MV-4-11 (cell line): ENCODE measurements around the gene PCDH9.

ENCODE experiments used
- DNase-seq: peaks from one replicate; lab custom pipeline; 2025; lab: John Stamatoyannopoulos, UW

The PCDH9 gene

GRCh38 chr13:67086260-67086659 is 143.9 kb downstream of the PCDH9 start:
- no peak for DNase-seq

DNA sequence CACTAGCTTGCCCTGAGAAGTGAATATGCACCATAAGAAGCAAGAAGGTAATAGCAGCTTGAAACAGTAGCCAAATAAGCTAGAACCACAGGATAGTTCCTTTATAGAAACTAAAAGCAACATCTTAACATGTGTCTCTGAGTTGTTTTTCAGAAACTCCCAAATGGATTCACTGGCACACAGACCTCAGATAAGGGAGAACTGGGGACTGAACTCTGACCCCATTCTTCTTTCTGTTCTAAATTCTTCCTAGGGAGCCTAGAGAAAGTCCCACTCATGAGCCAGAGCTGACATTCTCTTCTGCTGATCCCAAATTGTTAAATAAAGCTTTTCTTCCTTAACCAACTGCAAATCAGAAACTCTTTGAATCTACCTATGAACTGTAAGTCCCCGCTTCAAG is 146.1 kb downstream of the PCDH9 start:
- DNase-seq: no peak

DNA sequence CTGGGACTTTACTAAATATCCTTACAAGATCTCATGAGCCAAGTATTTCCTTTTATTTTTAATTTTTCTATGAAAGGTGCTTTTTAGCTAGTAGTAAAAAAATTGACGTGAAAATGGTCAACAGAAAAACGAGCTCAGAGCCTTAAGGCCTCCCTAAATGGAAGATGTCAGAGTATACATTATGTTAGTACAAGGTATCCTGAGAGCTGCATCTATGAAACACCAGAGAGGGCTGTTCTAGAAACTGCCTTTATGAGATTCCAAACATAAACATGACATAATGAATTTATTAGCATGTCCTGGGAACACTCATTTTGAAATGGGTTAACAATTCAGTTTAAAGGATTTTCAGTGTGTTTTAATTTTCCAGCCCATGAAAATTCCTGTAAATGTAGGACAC is 146.6 kb downstream of the PCDH9 start:
- no peak for DNase-seq

DNA sequence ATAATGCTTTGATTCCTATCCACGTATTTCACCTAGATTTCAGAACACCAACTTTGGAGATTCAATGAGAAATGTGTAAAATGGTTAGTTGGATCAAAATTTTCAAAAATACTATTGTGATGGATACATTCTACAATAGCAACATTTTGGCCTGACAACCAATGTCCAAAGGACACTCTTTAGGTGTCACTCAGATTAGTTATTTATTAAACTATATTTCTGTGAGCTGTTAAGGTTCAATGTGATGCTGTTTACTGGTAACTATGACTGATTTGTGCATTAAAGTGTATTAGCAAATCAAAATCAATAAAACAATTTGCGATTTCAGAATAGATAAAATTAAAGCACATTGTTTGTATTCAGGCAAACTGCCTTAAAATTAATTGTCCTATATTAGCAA is 149.8 kb downstream of the PCDH9 start:
- DNase-seq: no peak

- no peak for DNase-seq
Measured at GRCh38 chr13:67078062-67078461, 152.1 kb downstream of the PCDH9 start.

DNA sequence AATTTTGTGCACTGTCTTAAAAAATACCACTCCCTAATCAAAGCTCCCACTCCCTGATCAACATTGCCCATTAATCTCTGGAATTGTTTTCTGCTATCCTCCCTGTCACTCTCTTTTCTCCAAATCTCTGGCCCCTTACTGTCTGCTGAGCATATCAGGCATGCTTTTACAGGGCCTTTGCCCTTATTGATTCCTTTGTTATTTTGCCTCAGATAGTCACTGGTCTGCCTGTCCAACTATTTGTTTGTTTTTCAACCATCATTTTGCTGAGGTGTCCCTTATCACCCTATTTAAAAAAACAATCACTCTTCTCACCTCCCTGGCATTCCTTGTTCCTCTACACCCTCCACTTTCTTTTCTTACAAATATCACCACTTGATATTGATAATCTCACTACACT is 153.0 kb downstream of the PCDH9 start:
- no peak for DNase-seq

GRCh38 chr13:67076378-67076777 is 153.8 kb downstream of the PCDH9 start:
- DNase-seq: no peak

GRCh38 chr13:67075239-67075638 is 154.9 kb downstream of the PCDH9 start:
- DNase-seq: no peak

DNA sequence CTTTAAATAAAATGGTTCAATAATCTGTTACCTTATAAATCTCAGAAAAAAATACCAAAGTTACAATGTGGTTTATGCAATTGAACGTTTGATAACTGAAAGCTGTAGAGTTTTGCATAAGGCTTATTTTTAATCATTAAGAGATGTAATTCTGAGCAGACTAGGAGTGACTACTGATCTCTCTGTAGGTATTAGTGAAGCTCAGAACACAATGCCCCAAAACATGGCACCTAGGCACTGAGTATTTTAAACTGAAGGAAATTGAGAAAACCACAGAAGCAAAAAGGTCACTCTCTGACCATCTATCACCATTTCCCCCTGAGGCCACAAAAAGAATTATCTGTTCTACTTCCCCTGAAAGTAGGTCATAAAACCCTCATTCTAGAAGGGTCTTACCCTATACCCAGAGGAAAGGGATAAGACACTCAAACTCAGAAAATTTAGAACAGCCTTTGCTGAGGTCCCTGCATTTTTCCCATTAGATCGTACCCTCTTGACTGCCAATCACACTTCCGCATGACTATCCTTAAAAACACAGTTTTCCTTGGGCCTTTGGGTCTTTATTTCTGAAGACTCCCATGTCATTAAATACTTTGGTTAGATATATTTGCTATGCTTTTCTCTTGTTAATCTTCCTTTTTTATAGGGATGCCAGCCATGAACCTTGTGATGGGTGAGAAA is 158.1 kb downstream of the PCDH9 start:
- no peak for DNase-seq

GRCh38 chr13:67070306-67070705 is 159.8 kb downstream of the PCDH9 start:
- DNase-seq: no peak

- no peak for DNase-seq
Measured at GRCh38 chr13:67069117-67069767, 160.9 kb downstream of the PCDH9 start.

GRCh38 chr13:67064920-67065319 is 165.2 kb downstream of the PCDH9 start:
- no peak for DNase-seq

DNA sequence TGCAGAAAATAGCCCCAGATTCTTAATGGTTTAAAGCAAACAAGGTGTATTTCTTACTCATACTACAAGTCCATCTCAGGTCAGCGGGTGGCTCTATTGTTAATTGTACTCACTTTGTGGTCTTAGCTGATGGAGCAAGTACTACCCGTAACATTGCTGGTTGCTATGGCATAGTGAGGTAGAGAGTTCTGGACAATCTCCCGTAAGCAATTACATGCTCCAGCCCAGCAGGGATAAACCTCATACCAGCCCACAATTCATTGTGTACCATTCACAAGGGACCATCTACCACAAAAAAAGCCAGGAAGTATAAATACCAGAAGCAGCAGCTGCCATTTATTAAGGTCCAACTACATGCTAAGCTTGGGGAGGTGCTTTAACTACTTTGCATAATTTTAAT is 167.1 kb downstream of the PCDH9 start:
- no peak for DNase-seq

GRCh38 chr13:67062160-67062559 is 168.0 kb downstream of the PCDH9 start:
- no peak for DNase-seq

DNA sequence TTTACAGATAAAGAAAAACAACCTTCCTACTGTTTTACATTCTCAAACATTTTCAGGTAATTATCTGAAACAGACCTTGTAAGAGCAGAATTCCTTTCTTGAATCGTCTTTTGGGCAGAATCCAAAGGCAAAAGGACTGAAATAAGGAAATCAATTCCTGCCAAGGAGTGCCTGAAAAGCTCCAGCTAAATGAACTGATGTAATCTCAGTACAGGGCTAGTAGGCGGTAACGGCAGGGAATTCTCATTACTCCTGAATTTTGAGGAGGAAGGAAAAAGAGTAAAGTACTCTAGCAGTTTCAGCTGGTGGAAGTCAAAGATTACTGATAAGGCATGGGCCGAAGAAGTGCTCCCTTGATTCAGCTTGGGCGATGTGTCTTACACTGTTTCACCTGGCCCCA is 168.4 kb downstream of the PCDH9 start:
- no peak for DNase-seq

GRCh38 chr13:67052550-67053490 is 177.3 kb downstream of the PCDH9 start:
- no peak for DNase-seq

- DNase-seq: no peak
Measured at GRCh38 chr13:67049744-67050143, 180.4 kb downstream of the PCDH9 start.

DNA sequence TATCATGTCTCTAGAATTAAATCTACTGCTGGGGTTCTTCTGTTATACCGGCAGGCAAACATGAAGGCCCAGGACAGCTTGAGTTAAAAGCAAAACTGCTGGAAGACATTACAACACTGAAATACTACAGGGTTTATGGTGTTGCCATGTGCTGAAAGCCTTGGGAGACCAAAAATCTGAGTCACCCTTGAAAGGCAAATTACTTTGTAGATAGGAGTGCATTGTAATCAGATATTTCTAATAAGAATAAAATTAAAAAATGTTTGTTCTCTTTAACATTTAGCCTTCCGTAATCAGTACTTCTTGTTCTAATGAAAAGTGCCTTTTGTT is 181.3 kb downstream of the PCDH9 start:
- DNase-seq: no peak

DNA sequence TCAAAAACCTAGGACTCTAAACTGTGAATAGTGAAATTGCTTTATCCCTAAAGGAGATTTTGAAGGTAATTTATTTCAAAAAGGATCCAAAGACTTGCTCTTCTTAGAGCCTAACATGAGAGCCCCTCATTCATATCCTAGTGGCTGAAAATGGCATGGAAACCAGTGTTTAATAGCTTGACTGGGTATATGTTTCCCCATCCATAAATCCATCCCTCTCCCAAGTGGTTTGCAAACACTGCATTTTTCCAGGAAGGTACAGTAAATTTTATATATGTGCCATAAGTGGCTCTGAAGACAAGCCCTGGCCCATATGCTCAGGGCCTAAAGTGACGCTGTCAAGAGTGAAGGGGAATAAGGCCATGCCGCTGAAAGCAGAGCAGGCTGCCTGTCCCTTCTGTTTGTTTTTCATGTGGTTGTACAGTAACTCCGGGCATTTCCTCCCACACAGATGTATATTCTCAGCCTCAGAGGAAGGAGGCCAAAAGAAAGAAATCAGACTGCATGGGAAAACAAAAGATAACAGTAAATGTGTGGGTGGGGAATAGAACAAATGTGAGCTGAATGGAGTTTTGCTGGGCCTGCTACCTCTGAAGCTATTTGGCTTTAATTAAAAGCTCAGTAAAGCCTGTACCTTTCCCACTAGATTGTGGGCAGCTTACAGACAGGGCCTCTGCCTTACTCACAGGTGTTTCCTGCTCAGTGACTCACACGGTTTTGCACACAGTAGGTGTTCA is 181.9 kb downstream of the PCDH9 start:
- no peak for DNase-seq

- DNase-seq: no peak
Measured at GRCh38 chr13:67045357-67045756, 184.8 kb downstream of the PCDH9 start.

GRCh38 chr13:67043901-67044300 is 186.2 kb downstream of the PCDH9 start:
- DNase-seq: no peak

- DNase-seq: no peak
Measured at GRCh38 chr13:67042556-67042955, 187.6 kb downstream of the PCDH9 start.
